Measurements from ENCODE around the gene CFDP1. TPM values are rescaled to one million over a fixed set of nuclear protein-coding genes. Genes with fewer than 3 reads are reported as not detected.

The CFDP1 gene
- total RNA-seq, 2 donors from 2014 or later, result 88.7 to 117 TPM

DNA sequence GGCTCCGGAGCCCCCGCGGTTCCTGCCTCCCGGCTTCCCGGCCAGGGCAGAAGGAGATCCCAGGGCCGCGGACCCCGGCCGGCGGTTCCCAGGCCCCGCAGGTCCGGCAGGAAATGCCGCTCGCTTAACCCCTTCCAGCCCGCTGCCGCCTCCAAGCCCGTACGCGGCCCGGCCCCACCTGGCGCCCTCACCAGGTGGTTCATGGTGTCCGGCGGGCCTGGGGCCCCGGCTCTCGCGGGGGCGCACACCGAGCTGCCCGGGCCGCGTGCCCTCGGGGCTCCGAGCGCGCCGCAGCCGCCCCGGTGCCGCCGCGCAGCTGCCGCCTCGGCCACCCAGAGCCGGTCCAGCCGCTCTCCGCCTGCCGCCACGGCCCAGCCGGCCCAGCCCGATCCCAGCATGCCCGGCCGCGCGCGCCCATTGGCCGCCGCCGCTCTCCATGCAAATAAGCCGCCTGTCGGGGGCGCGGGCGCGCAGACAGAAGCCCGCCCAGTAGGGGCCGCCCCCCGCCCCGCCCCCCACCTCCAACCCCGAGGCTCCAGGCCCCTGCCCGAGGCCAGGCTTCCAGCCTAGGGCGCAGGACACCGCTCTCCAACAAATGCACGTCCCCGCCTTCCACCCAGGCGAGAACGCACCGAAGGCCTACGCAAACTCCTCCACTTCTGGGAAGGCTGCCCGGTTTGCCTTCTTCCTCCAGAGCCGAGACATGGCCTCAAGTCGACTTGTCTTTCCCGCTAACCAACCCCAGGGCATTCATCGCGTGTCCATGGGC lies 181.8 kb downstream of the CFDP1 start, which contains the start of gene BCAR1:
BCAR1 (minus strand) TSS at position 345 of the 769 bp plus-strand sequence; CDS start at position 203, 142 bp downstream.
- Histone ChIP-seq H3K9me3 (ENCODE audit: control insufficient read depth, low read length) (no peaks in the 10 kb centered on the region), H3K27me3 (ENCODE audit: control insufficient read depth, insufficient read depth, low read length, poor library complexity, severe bottlenecking) (no peaks in the 10 kb centered on the region), H3K4me1 (ENCODE audit: control insufficient read depth, insufficient read depth, low read length) (peaks cover 24% of the 10 kb centered on the region), H3K36me3 (ENCODE audit: control insufficient read depth, insufficient read depth, low read length) (no peaks in the 10 kb centered on the region), H3K9ac (ENCODE audit: extremely low read depth, low read length, poor library complexity, severe bottlenecking) (peak within 1 kb of the TSS; percentile 68), H3K27ac (ENCODE audit: low read depth, low read length) (peak within 1 kb of the TSS; percentile 66), H3K4me3 (ENCODE audit: low read length) (peak within 1 kb of the TSS; percentile 85)
- peak within 1 kb of the TSS; percentile 74 for H3K4me3 Mint-ChIP-seq
- peak within 1 kb of the TSS; percentile 90 for H3K27ac Mint-ChIP-seq
- WGBS, 2 experiments (ENCODE audit: insufficient coverage in 1 of 2, insufficient read length in 1 of 2), result 2% methylated on average over 32 to 82 of the region's 84 CpGs
- H3K27me3 Mint-ChIP-seq (ENCODE audit: insufficient read depth), result no peaks in the 10 kb centered on the region
- TF ChIP-seq, protein P1, sequence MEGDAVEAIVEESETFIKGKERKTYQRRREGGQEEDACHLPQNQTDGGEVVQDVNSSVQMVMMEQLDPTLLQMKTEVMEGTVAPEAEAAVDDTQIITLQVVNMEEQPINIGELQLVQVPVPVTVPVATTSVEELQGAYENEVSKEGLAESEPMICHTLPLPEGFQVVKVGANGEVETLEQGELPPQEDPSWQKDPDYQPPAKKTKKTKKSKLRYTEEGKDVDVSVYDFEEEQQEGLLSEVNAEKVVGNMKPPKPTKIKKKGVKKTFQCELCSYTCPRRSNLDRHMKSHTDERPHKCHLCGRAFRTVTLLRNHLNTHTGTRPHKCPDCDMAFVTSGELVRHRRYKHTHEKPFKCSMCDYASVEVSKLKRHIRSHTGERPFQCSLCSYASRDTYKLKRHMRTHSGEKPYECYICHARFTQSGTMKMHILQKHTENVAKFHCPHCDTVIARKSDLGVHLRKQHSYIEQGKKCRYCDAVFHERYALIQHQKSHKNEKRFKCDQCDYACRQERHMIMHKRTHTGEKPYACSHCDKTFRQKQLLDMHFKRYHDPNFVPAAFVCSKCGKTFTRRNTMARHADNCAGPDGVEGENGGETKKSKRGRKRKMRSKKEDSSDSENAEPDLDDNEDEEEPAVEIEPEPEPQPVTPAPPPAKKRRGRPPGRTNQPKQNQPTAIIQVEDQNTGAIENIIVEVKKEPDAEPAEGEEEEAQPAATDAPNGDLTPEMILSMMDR (conservative IDR thresholded peaks at IDR 0.05), result no peak
- H3K36me3 Mint-ChIP-seq (ENCODE audit: low read depth), result no peaks in the 10 kb centered on the region
- peak; percentile 98 for DNase-seq
- no peaks in the 10 kb centered on the region for H3K9me3 Mint-ChIP-seq
- H3K4me1 Mint-ChIP-seq, result peaks cover 32% of the 10 kb centered on the region

GRCh38 chr16:75250809-75251279 lies 182.5 kb downstream of the CFDP1 start:
- Histone ChIP-seq H3K27me3 (ENCODE audit: control insufficient read depth, insufficient read depth, low read length, poor library complexity, severe bottlenecking) (no peaks in the 10 kb centered on the region), H3K4me1 (ENCODE audit: control insufficient read depth, insufficient read depth, low read length) (peaks cover 19% of the 10 kb centered on the region), H3K9me3 (ENCODE audit: control insufficient read depth, low read length) (no peaks in the 10 kb centered on the region), H3K4me3 (ENCODE audit: low read length) (peak overlapping the region; percentile 85), H3K27ac (ENCODE audit: low read depth, low read length) (peak overlapping the region; percentile 44), H3K9ac (ENCODE audit: extremely low read depth, low read length, poor library complexity, severe bottlenecking) (peak overlapping the region; percentile 68), H3K36me3 (ENCODE audit: control insufficient read depth, insufficient read depth, low read length) (no peaks in the 10 kb centered on the region)
- Mint-ChIP-seq H3K36me3 (ENCODE audit: low read depth) (no peaks in the 10 kb centered on the region), H3K27me3 (ENCODE audit: insufficient read depth) (no peaks in the 10 kb centered on the region), H3K9me3 (no peaks in the 10 kb centered on the region), H3K4me3 (peak overlapping the region; percentile 74), H3K4me1 (peaks cover 34% of the 10 kb centered on the region), H3K27ac (peak overlapping the region; percentile 78)
- peak; percentile 73 for DNase-seq
- 0 to 1% methylated on average over 17 to 59 of the region's 59 CpGs for WGBS, 2 experiments (ENCODE audit: insufficient coverage in 1 of 2, insufficient read length in 1 of 2)
- TF ChIP-seq, protein P1 (conservative IDR thresholded peaks at IDR 0.05), result no peak

DNA sequence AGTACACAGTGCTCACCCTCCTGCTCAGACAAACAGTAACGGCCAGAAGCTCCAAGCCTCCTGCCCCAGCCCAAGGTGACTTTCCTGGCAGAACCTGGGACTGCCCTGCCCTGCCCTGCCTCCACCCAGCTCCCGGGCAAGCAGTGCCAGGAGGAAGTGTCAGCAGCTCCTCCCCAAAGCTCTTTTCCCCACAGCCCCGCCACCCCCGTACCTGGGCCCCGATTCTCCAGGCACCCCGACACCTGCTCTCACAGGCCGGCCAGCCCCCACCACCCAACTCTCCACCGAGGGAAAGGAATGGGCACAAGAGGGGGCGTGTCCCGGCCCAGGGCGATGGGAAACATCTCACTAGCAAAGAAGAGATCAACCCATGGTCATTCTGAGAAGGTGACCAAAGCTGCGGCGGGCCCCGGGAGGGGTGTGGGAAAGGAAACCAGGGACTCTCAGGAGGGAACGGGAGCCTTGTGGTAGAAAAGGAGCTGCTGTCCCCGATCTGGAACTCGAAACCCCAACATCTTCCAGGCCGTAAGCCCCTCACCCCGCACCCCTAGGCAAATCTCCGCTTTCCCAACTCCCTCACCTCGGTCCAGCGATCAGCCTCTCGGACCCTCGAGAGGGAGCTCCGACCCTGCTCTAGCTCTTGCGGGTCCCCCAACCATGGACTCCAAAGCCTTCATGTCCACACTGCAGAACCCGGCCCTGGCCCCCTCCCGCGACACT lies 183.1 kb downstream of the CFDP1 start:
- H3K4me3 ChIP-seq (ENCODE audit: low read length), result peak overlapping the region; percentile 85
- H3K27ac ChIP-seq (ENCODE audit: low read depth, low read length), result no peak overlapping the region
- peaks cover 34% of the 10 kb centered on the region for H3K4me1 Mint-ChIP-seq

More for the DNA sequence above, 183.1 kb downstream of the CFDP1 start:
- H3K9me3 Mint-ChIP-seq, result no peaks in the 10 kb centered on the region
- peak overlapping the region; percentile 78 for H3K27ac Mint-ChIP-seq
- peak overlapping the region; percentile 74 for H3K4me3 Mint-ChIP-seq
- H3K4me1 ChIP-seq (ENCODE audit: control insufficient read depth, insufficient read depth, low read length), result peaks cover 21% of the 10 kb centered on the region
- no peaks in the 10 kb centered on the region for H3K36me3 ChIP-seq (ENCODE audit: control insufficient read depth, insufficient read depth, low read length)
- no peaks in the 10 kb centered on the region for H3K9me3 ChIP-seq (ENCODE audit: control insufficient read depth, low read length)
- H3K27me3 Mint-ChIP-seq (ENCODE audit: insufficient read depth), result no peaks in the 10 kb centered on the region
- WGBS, 2 experiments (ENCODE audit: insufficient coverage in 1 of 2, insufficient read length in 1 of 2), result 14 to 20% methylated on average over 12 to 29 of the region's 29 CpGs
- no peaks in the 10 kb centered on the region for H3K27me3 ChIP-seq (ENCODE audit: control insufficient read depth, insufficient read depth, low read length, poor library complexity, severe bottlenecking)
- DNase-seq, result no peak
- TF ChIP-seq, protein P1 (conservative IDR thresholded peaks at IDR 0.05), result no peak
- H3K36me3 Mint-ChIP-seq (ENCODE audit: low read depth), result no peaks in the 10 kb centered on the region
- peak overlapping the region; percentile 68 for H3K9ac ChIP-seq (ENCODE audit: extremely low read depth, low read length, poor library complexity, severe bottlenecking)

Measured in endodermal cell (in vitro differentiated cells).